Measurements from ENCODE around the gene GCAT.
"Not testable (repeated sequence)": the region's sequence is repeated elsewhere in the genome, so short reads cannot be mapped to it uniquely, and the experiment has no call there.

GCAT gene

DNA sequence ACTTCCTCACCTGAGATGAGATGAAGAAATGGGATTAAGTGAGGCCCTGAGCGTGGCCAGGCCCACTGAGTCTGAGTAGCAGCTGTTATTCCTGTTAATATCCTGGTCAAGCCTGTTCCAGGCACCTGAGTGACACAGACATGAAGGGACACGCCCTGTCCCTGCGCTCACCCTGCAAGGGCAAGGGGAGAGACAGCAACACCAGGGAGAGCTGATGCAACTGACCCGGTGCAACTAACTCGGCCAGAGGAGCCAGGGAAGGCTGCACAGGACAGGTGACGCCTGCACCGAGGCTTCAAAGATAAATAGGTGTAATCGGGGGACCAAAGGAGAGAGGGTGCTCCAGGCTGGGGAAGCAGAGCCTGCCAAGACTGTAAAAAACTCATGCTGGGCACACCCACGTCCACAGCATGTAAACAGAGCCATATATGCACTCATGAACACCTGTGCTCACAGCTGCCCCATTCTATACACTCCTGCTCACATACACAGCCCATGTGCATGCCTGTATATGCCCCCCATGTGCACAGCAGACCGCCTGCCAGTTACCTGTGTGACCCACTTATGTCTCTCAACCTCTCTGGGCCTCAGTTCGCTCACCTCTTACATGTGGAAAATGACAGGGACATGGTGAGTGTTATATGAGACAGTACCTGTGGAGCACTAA is 22.8 kb upstream of the GCAT start:
- DNase-seq = no peak

- DNase-seq = no peak
These were observed 17.5 kb upstream of the GCAT start for GRCh38 chr22:37790234-37790633.

GRCh38 chr22:37792494-37792893 is 15.2 kb upstream of the GCAT start:
- DNase-seq = no peak

DNA sequence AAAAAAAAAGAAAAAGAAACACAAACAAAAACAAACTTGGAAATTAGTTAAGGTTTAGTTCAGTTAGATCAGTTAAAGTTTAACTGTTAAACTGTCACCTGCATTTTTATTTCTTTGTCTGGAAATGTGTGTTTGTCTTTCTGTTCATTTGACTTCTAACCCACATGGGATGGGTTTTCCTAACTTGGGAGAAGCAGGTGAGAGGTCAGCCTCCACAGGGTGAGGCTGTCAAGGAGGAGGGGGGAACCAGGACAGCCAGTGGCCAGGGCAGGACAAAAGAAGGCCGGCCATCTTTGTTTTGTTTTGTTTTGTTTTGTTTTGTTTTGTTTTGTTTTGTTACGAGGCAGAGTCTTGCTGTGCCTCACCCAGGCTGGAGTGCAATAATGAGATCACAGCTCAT is 13.4 kb upstream of the GCAT start:
- no peak for DNase-seq

DNA sequence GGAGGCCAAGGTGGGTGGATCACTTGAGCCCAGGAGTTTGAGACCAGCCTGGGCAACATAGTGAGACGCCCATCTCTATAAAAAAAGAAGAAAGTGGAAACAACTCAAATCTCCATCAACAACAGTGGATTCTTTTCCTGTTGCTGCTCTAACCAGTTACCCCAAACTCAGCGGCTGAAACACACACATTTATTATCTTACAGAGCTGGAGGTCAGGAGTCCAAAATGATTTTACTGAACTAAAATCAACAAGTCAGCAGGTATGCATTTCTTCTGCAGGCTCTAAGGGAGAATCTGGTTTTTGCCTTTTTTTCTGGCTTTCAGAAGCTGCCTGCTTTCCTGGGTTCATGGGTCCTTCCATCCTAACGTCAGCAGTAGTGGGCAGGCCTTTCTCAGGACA is 11.7 kb upstream of the GCAT start:
- no peak for DNase-seq

DNA sequence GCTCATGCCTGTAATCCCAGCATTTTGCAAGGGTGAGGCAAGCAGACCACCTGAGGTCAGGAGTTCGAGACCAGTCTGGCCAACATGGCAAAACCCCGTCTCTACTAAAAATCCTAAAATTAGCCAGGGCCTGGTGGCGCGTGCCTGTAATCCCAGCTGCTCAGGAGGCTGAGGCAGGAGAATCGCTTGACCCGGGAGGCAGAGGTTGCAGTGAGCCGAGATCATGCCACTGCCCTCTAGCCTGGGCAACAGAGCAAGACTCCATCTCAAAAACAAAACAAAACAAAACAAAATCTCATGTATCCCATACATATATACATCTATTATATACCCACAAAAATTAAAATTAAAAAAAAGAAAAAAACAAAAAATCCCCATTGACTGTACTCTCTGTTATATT is 10.5 kb upstream of the GCAT start:
- not testable (repeated sequence) for DNase-seq

DNA sequence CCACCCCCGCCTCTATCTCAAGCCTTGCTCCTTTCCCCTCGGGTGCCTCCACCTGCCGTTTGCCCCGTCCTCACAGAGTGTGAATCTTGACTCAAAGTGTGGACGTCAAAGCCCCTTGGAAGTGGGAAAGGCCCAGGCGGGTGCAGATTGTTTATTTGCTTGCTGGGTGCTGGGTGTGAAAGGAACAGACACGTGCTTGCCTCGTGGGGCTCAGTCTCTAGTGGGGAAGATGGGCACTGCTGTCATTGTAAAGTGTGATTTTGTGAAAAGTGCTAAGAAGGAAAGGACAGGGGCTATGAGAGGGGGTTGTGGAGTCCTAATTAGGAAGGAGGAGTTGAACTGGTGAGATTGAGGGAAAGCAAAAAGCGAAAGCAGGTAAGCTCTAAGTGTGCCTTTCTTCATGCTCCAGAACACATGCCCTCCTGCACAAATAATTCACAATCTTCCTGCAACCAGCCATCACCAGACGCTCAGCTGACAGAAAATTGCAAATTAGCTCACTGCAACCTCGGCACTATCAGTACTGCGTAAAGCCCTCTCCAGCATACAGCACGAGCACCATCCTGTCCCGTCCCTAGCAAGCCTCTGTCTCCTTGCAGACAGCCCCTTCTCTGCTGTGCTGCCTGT is 9.7 kb upstream of the GCAT start:
- no peak for DNase-seq

- not testable (repeated sequence) for DNase-seq
These were observed 7.8 kb upstream of the GCAT start for GRCh38 chr22:37799979-37800378.

DNA sequence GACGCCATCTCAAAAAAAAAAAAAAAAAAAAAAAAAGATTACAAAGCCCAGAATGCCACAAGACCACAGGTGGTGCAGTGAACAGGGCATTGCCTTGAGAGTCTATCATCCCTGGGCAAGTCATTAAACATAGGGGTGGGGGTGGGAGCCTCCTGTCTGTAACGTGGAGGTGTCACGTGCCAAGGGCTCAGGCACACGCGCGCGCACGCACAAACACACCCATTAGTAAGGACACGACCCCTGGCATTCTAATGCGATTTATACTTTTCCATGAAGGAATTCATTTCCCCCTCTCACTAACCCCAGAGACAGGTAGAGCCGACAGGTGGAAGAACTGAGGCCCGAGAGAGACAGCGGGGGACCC is 5.8 kb upstream of the GCAT start:
- DNase-seq = no peak

DNA sequence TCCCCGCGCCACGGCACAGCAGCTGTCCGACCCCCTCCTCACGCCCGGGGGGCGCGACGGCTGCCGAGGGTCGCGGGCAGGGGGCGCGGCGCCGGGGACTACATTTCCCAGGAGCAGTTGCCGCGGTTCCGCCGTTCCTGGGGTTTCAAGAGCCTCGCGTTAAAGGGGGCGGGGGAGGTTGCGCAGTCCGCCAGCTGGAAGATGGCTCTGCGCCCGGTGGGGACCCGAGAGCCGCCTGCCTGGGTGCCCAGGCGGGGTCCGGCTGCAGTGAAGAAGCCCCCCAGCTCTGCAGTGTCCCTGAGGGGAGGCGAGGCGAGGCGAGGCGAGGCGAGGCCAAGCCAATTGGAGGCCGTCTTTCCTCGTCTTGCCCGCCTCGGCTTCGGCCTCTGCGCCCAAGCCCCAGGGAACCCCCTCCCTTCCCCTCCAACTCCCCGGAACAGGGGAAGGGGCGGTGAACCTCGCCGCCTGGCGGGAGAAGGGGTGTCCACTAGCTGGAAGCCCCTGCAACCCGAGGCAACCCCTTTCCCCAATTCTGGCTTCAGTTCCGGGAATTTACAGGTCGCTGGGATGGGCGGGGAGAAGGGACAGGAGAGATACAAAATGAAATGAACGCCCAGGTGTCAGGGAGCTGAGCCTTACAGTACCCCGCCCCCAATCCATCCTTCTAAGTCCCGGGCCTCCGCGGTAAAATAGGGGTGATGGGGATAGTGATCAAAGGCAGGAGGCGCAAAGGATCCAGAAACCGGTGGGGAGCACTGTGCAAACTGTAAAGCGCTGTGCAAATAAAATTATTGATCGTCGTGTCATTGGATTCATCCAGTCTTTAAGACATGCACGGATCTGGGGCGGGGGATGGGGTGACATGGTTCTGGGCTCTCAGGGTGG is 5.2 kb upstream of the GCAT start:
- DNase-seq = peak; percentile 85

GRCh38 chr22:37803195-37803638 is 4.5 kb upstream of the GCAT start:
- DNase-seq = no peak

- no peak for DNase-seq
These were observed 3.9 kb upstream of the GCAT start for GRCh38 chr22:37803639-37804351.

- peak; percentile 73 for DNase-seq
These were observed 3.3 kb upstream of the GCAT start for GRCh38 chr22:37804352-37804880.

DNA sequence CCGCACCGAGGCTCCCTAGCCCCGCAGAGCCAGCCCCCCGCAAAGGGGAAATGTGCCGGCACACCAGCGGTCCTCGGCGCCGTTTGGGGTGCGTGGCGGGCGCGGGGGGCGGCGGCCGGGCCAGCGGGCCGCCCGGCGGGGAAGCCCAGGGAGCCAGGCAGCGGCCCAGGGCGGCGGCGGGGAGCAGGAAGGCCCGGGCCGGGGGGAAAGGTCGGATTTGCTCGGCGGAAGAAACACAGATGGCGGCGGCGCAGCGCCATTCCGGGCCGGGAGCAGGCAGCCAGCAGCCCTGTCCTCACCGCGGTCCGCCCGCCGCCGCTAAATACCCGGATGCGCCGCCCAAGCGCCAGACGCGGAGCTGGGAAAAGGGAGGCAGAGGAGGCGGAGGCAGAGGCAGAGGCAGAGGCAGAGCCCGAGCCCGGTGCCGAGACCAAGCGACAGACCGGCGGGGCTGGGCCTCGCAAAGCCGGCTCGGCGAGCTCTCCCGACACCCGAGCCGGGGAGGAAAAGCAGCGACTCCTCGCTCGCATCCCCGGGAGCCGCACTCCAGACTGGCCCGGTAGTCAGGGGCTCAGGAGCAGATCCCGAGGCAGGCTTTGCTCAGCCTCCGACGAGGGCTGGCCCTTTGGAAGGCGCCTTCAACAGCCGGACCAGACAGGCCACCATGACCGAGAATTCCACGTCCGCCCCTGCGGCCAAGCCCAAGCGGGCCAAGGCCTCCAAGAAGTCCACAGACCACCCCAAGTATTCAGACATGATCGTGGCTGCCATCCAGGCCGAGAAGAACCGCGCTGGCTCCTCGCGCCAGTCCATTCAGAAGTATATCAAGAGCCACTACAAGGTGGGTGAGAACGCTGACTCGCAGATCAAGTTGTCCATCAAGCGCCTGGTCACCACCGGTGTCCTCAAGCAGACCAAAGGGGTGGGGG is 2.6 kb upstream of the GCAT start:
- DNase-seq = peak; percentile 96

DNA sequence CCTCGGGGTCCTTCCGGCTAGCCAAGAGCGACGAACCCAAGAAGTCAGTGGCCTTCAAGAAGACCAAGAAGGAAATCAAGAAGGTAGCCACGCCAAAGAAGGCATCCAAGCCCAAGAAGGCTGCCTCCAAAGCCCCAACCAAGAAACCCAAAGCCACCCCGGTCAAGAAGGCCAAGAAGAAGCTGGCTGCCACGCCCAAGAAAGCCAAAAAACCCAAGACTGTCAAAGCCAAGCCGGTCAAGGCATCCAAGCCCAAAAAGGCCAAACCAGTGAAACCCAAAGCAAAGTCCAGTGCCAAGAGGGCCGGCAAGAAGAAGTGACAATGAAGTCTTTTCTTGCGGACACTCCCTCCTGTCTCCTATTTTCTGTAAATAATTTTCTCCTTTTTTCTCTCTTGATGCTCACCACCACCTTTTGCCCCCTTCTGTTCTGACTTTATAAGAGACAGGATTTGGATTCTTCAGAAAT is 1.9 kb upstream of the GCAT start:
- no peak for DNase-seq

- no peak for DNase-seq
These were observed 1.1 kb upstream of the GCAT start for GRCh38 chr22:37806409-37807333.

GRCh38 chr22:37808294-37808657 is 542 bp downstream of the GCAT start:
- no peak for DNase-seq

GRCh38 chr22:37809672-37810333 is 2.1 kb downstream of the GCAT start:
- DNase-seq = no peak

DNA sequence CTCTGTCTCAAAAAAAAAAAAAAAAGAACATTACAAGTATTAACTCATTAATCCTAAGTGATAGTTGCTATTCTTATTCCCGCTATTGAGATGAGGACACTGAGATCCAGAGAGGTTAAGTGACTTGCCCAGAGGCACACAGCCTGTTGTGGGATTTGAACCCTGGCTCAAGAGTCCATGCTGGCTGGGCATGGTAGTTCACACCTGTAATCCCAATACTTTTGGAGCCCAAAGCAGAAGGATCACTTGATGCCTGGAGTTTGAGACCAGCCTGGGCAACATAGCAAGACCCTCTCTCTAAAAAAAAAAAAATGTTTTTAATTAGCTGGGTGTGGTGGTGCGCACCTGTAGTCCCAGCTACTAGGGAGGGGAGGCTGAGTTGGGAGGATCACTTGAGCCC is 4.1 kb downstream of the GCAT start:
- no peak for DNase-seq

Measured in 8988T (cell line).